ENCODE data around the gene PPFIA4.

The PPFIA4 gene

DNA sequence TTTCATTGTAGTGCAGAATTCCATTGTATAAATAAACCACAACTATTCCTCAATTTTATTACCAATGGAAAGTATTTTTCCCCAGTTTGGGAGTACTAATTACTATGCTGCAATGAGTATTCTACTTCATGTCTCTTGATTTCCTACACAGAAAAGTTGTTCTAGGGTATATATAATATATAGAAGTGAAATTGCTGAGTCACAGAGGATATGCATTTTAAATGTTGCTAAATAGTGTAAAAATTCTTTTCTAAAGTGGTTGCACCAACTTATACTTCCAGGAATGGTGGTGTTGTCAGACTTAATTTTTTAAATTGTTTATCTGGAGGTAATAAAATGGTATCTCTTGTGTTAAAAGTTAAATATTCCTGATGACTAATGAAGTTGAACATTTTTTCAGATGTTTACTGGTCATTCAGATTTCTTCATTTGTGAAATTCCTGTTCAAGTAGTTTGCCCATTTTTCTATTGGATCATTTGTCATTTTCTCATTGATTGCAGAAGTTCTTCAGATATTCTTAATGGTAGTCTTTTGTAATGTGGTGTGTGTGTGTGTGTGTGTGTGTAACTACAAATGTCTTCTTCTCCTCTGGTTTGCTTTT lies 78.6 kb downstream of the PPFIA4 start:
- DNase-seq, result no peak

DNA sequence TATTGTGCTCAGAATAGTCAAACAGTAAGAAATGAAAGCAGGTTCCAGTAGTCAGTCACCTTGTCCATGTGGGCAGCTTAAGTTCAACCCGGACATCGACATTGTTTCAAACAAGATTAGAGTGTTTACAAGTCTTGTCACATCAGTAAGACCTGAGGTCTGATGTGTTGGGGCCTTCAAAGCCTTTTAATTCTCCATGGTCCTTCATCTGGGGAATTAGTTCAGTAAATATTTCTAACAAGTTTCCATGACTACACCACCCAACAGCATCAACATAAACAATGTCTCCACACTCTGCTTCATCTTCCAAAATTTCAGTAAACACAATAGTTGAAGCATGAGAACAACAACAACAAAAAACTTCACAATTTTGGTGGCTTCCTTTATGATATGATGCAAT lies 86.2 kb downstream of the PPFIA4 start:
- no peak for DNase-seq

DNA sequence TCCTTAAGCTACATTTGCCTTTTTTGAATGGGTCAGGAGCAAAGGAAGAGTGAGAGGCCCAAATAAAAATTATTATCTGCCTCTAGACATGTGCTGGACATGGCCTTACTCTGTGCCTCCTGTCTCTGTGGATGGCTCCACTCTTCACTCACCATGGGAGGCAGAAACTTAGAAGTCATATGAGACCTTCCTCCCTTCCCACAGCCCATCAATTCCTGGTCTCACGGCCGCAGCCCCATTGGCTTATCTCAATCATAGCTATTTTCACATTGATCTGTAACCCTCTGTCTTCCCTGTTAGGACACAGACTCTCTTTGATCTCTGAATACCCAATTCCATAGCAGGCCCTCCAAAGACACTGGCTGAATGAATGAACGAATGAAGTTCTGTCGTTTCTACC lies 87.0 kb downstream of the PPFIA4 start:
- no peak for DNase-seq

DNA sequence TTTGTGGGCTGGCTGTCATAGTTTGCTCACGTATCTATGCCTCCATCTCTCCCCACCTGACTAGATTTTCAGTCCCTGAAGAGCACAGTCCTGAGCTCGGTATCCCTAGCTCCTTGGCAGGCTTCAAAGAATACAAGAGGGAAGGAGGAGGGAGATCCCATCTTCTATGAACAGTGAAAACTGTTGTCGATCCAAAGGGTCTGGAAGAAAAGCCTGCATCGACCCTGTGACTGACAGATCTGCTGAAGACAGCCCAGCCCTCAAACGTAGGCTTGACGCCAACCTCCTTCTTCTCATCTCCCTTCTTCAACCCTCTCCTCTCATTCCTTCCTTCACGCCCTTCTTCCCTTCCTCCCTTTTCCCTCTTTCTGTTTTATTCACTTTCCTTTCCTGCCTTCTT lies 87.9 kb downstream of the PPFIA4 start:
- DNase-seq, result no peak

DNA sequence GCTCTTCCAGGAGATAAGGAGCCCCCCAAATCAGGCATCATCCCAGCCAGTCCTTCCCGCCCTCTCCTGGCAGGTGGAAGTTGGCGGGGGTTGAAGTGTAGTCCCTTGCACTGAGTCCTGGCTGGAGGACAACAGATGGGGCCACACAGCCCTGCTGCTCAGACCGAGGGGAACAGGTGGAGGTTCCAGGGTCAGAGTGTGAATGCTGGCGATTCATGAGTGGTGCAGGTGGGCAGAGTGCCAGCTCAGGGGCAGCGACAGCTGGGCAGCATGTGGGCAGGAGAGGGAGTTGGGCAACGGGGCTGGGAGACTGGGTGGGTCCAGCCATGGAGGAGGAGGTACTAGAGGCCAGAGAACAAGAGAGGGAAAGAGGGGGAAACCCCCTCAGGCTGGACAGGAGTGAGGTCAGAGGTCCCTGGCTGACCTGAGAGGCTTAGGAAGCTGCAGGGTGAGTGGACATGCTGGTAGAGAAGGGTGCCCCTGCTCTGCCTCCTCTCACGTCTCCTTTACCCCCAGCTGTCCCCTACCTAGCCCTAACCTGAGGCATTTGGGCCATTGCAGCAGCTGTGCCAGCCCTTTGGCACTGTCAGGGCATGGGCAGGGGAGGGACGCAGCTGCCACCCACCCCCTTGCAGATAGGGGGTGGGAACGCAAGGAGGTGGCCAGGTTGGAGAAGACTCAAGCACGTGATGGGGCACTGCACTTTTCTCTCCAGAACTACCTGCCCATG lies 90.0 kb downstream of the PPFIA4 start:
- no peak for DNase-seq

DNA sequence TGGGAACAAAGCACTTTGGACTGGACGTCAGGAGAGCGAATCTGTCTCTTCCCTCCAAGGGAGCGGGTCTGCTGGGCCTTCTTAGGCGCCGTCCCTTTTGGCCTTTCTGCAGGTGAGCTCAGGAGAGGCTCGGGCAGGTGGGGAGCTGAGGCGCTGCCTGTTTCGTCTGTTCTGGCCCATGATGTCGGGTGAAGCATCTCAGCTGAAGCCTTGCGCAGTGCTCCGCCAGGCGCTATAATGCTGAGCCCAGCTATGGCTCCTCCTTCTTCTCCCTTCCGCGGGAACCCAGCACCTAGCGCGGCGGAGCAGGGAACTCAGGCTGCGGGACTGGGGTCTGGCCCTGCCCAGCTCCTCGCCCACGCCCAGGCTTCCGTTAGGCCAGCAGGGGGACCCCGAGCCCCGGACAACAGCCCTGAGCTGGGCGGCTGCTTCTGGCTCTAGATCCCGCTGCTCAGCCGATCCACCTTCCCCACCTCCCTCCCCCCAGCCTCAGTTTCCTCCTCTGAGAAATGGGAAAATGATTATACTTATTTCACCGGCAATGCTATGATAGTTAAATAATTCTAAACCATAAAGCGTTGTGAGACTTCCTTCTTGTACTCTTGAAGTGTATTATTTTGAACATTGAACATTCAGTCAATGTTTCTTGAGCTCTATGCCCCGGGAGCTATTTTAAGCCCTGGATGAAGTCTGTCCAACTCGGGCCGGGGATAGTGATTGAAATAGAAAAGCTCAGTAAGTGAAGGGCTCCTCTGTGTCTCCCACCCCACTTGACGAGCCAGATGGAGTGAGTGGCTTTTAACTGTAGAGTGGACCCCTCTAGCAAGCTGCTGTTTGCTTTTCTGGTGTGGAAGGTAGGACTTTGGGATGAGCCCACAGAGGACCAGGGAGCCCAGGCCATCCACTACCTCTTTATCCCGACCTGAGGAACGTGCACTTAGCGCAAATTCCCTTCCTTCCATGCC lies 91.6 kb downstream of the PPFIA4 start:
- no peak for DNase-seq

DNA sequence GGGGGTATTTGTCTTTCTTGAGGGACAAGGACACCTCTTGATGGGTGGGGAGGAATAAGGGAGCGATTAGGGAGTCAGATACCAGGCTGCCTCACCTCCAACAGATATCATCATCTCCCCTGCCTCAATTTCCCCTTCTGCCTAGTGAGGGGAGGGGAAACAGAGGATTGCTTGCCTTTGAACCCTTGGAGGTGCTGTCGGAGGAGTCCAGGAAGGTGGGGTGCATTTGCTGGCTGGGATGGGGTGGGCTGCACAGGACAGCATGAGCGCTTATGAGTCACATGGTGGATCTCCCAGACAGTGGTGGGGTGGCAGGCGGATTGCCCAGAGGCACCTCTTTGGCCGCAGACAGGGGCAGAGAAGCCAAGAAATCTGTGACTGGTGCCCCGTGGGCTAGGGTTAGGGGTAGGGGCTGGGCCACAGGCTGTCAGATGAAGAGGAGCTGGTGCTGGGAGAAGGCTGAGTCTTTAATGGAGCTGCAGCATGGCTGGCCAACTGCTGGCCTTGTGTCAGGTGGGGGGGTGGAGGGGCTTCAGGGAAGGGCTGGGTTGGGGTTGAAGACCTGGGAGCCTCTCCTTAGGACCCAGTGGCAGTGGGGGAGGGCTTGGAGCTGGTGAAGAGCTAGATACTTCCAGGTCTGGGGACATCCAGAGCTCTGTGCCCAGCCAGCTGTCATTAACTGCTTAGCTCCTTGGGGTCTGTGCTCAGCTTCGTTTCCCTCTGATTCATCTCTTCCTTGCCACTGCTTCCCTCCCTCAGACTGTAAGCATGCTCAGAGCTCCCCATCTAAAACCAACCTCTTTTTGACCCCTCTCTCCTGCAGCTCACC lies 94.2 kb downstream of the PPFIA4 start:
- no peak for DNase-seq

DNA sequence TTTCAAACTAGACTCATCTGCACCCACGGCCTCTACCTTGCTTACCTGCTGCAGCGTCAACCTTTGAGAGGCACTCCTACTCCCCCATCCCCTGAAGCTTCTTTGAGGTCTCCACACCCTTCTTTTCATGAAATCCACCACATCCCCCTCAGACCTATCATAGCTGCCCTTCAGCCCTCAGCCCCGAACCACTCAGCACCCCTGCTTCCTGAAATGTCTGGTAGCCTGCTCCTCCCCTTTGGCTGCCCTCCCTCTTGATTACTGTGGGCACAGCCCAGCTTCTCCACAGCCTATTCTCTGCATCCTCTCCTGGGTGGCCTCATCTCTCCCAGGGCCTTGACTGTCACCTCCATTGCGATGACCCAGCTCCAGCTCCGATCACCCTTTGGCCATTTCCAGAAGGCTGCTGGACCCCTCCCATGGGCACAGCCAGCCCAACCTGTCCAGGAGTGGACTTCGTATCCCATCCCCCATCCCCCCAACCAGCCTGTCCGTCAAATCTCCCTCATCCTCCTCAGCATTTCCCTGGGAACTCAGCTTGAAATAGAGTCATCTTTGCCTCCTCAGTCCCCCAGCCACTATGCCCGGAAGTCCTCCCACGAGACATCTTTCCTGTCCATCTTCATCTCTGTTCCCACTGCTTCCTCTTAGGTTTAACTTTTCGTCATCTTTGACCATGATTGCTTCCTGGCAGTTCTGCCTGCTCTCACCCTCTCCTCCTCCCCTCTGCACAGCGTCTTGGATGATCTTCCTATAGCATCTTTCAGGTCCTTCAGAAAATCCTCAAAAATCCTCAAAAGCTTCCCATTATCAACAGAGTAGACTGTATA lies 95.1 kb downstream of the PPFIA4 start:
- DNase-seq, result no peak

DNA sequence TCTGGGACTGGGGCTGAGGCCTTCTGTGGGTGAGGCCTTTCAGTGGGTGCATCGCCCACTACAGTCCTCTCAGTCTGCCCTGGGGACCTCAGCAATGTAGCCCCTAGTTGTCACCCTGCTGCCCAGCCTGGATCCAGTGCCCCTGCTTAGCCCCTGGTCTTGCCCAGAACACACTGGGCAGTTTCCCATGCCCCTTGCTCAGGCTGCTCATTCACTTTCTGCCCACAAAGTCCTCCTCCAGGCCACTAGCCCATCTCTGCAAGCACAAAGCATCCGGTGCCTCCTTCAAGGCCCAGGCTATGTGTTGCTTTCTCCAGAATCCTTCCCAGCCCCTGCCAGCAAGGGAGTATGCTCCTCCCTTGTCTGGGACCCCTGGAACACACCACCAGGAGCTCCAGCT lies 95.9 kb downstream of the PPFIA4 start:
- no peak for DNase-seq

DNA sequence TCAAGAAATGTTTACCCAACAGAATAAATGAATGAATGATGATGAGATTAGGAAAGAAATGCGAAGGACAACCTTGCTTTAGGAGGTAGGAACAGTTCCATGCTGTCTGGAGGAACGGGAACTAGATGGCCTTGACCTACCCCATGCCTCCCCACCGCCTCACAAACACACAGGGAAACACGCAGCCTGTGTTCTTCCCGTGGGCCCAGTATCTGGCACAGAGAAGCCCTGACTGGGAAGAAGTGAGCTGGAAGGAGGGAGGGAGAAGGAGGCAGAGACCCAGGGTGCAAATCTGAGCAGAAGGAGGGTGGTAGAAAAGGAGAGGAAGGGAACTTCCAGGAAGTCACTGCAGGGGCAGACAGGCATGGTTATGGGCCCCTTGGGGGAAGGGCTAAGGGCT lies 97.7 kb downstream of the PPFIA4 start:
- DNase-seq, result no peak

DNA sequence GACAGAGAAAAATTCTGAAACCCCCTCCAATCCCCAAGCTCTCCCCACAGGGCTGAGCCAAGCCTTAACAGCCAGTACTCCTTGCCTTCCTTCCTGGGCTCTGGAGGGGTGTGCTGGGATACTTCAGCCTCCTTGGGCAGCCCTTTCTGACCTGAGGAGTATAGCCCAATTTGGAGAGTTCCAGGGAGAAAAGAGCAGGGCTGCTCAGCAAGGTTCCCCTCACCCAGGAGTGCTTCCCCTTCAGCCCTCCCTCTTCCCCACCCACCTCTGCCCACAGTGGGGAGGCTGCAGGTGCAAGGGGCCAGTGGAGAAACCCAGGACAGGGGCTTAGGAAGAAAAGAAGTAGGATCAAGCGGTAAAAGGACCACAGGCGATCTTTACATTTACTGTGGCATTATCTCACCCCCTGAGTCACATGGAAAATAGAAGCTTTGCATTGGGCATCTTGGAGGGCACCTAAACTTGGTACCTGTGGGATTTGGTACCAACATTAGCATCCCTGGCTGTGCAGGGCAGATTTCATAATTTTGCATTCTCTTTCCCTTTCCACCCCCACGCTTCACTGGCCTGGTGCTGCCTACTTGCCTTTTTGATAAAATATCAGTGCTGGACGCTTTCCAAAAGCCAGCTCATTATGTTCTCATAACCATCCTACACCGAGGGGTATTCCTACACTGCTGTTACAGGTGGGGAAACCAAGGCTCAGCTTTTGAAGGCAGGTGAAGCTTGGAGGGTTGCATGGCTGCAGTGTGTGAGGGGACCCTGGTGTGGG lies 98.4 kb downstream of the PPFIA4 start:
- DNase-seq, result no peak

DNA sequence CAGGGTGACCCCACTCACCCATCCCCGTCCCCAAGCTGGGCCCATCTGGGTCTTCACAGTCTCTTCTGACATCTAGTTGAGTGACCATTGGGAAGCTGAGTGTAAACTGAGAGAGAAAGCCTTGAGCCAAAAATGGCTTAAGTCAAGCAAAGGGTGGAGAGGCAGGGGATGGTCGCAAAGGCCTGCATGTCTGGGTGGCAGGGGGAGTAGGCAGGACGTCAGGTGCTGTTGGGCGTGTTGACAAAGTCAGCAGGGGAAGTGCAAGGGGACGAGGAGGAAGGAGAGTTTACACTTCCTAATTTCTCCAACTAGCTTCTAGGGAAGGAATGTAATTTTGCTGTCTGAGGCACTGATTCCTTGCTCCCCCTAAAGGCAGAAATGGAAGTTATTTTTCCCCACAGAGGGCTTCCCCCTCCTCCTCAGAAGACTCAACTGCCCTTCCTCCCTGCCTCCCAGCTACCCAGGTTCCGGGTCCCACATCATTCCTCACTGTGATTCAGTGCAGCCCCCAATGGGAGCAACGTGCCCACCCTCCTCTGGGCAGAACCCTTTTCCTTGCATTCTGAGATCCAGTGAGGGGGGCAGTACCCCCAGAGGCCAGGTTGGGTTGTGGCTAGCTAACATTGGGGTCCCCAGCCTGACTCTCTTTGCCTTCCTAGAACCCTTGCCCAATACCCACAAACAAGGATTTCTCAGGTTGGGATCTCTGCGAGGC lies 100.0 kb downstream of the PPFIA4 start:
- no peak for DNase-seq

DNA sequence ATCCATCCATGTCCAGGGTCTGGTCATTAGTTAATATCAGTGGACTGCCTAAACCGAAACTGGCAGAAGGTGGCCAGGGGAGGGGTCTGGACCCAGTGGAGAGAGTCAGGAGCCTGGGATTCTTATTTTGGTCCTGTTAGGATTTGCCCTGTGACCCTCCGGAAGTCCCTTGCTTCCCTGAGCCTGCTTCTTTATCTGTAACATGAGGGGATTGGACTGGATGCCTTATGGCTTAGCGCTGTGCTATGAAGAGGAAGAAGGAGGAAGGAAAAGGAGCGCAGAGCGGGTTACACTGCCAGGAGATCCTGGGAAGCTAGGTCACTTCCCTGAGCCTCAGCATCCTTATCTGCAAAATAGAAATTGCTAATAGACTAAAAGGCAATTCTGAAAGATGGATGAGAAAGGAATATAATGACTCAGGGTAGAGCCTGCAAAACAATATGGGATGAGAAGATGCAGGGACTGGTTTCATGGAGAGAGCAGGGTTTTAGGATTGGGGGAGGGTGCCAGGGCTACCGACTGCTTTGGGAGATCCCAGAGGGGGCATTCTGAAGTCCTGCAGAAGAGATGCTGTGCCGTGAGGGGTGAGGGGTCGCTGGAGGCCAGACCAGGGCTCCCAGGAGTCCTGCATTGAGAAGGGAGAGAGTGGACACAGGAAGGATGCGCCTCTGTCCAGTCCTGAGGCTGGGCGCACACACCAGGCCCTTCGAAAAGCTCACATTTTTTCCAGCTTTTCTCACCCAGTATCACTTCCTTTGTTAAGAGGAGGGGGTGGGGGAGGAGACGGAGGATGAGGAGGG lies 100.8 kb downstream of the PPFIA4 start:
- no peak for DNase-seq

DNA sequence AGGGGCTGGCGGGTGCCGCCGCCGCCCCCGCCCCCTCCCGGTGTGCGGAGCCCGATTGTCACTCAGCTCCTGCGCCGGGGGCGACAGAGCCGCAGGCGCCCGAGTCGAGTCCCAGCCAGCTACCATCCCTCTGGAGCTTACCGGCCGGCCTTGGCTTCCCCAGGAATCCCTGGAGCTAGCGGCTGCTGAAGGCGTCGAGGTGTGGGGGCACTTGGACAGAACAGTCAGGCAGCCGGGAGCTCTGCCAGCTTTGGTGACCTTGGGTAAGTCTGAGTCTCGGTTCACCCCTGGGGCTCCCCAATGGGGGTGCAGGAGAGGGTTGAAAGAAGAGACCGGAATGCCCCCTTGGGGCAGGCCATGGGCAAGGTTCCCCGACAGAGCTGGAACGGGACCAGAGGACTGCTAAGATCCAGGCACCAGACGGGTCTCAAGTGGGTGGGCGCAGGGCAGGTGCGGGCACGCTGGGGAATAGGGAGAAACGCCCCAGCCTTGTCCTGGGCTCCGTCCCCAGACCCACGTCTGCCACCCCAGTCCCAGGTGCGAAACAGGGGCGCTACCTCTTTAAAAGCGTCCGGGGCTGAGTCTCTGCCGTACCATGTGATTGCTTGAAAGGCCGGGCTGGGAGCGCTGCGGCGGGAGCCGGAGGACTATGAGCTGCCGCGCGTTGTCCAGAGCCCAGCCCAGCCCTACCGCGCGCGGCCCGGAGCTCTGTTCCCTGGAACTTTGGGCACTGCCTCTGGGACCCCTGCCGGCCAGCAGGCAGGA lies 101.6 kb downstream of the PPFIA4 start, which contains the start of gene ADORA1:
ADORA1 (plus strand) TSS at position 61 of the 765 bp plus-strand sequence. CDS start 1,116 bp downstream, outside the sequence.
- DNase-seq, result no peak

DNA sequence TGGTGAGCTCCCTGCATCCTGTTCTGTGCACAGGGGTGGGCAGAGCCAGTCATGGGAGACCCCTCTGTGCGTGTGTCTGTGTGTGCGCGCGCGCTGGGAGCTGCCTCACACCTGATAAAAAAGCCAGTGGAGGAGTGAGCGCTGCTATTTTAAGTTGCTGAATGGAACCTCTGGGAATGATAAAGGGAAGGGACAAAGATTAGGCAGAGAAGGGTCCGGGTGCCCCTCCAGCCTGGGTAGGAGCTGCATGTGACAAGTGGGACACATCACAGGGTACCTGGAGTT lies 102.1 kb downstream of the PPFIA4 start:
- DNase-seq, result no peak
